Measurements from ENCODE around the gene MTHFR. TPM values are rescaled to one million over a fixed set of nuclear protein-coding genes. Genes with fewer than 3 reads are reported as not detected.

MTHFR gene
- total and polyA plus RNA-seq, 2 of the 8 experiments (the other 6 are each of a cell fraction or from before 2014, with no cell fraction given): 8.7 to 18.5 TPM

DNA sequence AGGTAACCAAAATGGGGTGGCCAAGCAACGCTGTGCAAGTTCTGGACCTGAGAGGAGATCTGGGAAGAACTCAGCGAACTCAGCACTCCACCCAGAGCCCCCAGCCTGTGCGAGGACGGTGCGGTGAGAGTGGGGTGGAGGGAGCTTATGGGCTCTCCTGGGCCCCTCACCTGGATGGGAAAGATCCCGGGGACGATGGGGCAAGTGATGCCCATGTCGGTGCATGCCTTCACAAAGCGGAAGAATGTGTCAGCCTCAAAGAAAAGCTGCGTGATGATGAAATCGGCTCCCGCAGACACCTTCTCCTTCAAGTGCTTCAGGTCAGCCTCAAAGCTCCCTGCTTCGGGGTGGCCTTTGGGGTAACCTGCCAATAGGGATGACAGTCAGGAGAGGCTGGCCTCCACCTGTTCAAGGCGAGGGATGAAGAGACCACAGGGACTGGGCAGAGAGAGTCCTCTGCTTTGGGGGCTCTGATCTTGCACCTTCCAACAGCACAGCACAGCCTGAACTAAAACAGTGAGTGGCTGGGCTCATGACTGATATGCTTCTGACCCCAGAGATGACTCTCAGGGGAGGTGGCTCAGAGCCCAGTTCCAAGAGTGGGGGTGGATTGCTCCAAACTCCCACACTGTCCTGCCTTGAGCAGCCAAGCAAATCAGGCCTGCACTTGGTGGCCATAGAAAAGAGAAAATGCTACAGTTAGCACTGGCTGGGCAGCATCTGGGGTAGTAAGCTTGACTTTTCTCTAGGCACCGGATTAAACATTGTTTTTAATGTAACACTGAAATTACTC, 9.5 kb downstream of the MTHFR start:
- Histone ChIP-seq H3K27me3 (replicated peaks in 1 of 4; ENCODE audit: control insufficient read depth in 3 of 4, extremely low read depth in 1 of 4, insufficient read depth in 3 of 4, low read length in 3 of 4) (no peaks in the 10 kb centered on the region), H3K9ac (replicated peaks in 1 of 4; ENCODE audit: extremely low read depth in 1 of 4, low read depth in 3 of 4, low read length in 3 of 4) (no peak overlapping the region), H3K4ac (replicated peaks; ENCODE audit: insufficient read length, low read depth, low read length) (no peak overlapping the region), H2BK20ac (ENCODE audit: low read length) (no peak overlapping the region), H4K5ac (ENCODE audit: insufficient read length, low read depth, low read length) (no peak overlapping the region), H3K9me3 (ENCODE audit: insufficient read depth in 2 of 2, low read depth in 1 of 2, low read length in 1 of 2) (no peaks in the 10 kb centered on the region), H3K27ac (ENCODE audit: low read depth, low read length) (no peak overlapping the region), H3K4me1 (replicated peaks in 1 of 4; ENCODE audit: control insufficient read depth in 3 of 4, insufficient read depth in 4 of 4, low read length in 3 of 4) (no peaks in the 10 kb centered on the region), H3K18ac (ENCODE audit: extremely low read depth, low read length) (no peak overlapping the region), H3K4me3 (ENCODE audit: extremely low read depth in 1 of 4, insufficient read depth in 2 of 4, low read depth in 3 of 4, low read length in 4 of 4) (no peak overlapping the region), H2BK5ac (ENCODE audit: low read depth, low read length) (no peak overlapping the region), H3K79me1 (ENCODE audit: low read depth, low read length) (no peaks in the 10 kb centered on the region; the same call in 1 of the 2 replicates), H2AK5ac (ENCODE audit: low read depth, low read length) (no peak overlapping the region), H4K8ac (ENCODE audit: extremely low read depth, insufficient read depth, low read length) (no peak overlapping the region), H3K23me2 (ENCODE audit: low read depth, low read length) (no peaks in the 10 kb centered on the region), H2AFZ (ENCODE audit: low read length) (no peak overlapping the region), H4K20me1 (replicated peaks in 1 of 2; ENCODE audit: control insufficient read depth in 1 of 2, insufficient read depth in 2 of 2, low read length in 2 of 2) (peaks cover 2 to 3% of the 10 kb centered on the region in 2 experiments), H3K4me2 (ENCODE audit: insufficient read depth in 1 of 2, low read depth in 2 of 2, low read length in 2 of 2) (no peak overlapping the region), H3K36me3 (ENCODE audit: control insufficient read depth in 2 of 4, insufficient read depth in 4 of 4, low read length in 3 of 4) (peaks cover 8 to 33% (median 19%) of the 10 kb centered on the region in 4 experiments), H2BK15ac (ENCODE audit: low read length) (no peak overlapping the region), H2BK120ac (replicated peaks; ENCODE audit: low read depth, low read length) (no peak overlapping the region), H3K23ac (ENCODE audit: insufficient read length) (no peak overlapping the region), H2BK12ac (ENCODE audit: low read depth, low read length) (no peak overlapping the region), H3K79me2 (ENCODE audit: control insufficient read depth in 1 of 2, insufficient read depth in 2 of 2, low read length in 2 of 2) (no peaks in the 10 kb centered on the region), H3K14ac (ENCODE audit: insufficient read length) (no peak overlapping the region), H3K56ac (replicated peaks; ENCODE audit: insufficient read length, low read depth, low read length) (no peak overlapping the region), H4K91ac (replicated peaks; ENCODE audit: insufficient read length, low read length) (no peak overlapping the region)
- ChIA-PET POLR2A (ENCODE audit: partially characterized antibody) (interaction anchor here (0.8 to 1.3 kb wide), 4 partner anchors 9 to 19 kb away, joined by 3 to 4 read pairs (median 3); no protein-coding TSS in a partner anchor), CTCF (ENCODE audit: partially characterized antibody) (interaction anchor here (0.6 to 4.2 kb wide), 7 partner anchors 9 to 420 kb away, joined by 3 to 34 read pairs (median 3); no protein-coding TSS in a partner anchor)
- 85% methylated on average over 15 of the region's 15 CpGs; no CpG with 5 or more reads in 1 of the 2 experiments for WGBS, 2 experiments (ENCODE audit: extremely low coverage in 1 of 2, insufficient coverage in 1 of 2, insufficient read length in 1 of 2, insufficient replicate concordance in 2 of 2, low coverage in 1 of 2, low lambda C conversion rate in 2 of 2, missing lambda C conversion rate in 1 of 2)
- FAIRE-seq (no peak), DNase-seq (ENCODE audit: low read depth in 1 of 2, low spot score in 2 of 2) (no peak)
- TF ChIP-seq RAD21 (IDR thresholded peaks at IDR 0.05 in 1 of 2, conservative IDR thresholded peaks at IDR 0.05 in 1 of 2; ENCODE audit: low read depth in 2 of 2, low read length in 2 of 2) (no peak), TAF1 (IDR thresholded peaks at IDR 0.05; ENCODE audit: low read depth, low read length) (no peak), TBP (IDR thresholded peaks at IDR 0.05; ENCODE audit: low read depth, low read length) (no peak), SIN3A (conservative IDR thresholded peaks at IDR 0.05 in 1 of 2, IDR thresholded peaks at IDR 0.05 in 1 of 2; ENCODE audit: low read depth in 1 of 2, low read length in 2 of 2) (no peak), CBX8 (IDR thresholded peaks at IDR 0.05; ENCODE audit: borderline replicate concordance, low read depth, low read length) (no peak), SUZ12 (IDR thresholded peaks at IDR 0.05; ENCODE audit: low read length) (no peak), HDAC6 (IDR thresholded peaks at IDR 0.05; ENCODE audit: low read depth, low read length) (no peak), MAFK (IDR thresholded peaks at IDR 0.05; ENCODE audit: low read depth, low read length) (no peak), CREB1 (IDR thresholded peaks at IDR 0.05) (no peak), CTBP2 (IDR thresholded peaks at IDR 0.05; ENCODE audit: borderline replicate concordance, insufficient read depth, insufficient read length, low read length) (no peak)
- TF ChIP-seq, protein P1, sequence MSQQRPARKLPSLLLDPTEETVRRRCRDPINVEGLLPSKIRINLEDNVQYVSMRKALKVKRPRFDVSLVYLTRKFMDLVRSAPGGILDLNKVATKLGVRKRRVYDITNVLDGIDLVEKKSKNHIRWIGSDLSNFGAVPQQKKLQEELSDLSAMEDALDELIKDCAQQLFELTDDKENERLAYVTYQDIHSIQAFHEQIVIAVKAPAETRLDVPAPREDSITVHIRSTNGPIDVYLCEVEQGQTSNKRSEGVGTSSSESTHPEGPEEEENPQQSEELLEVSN (IDR thresholded peaks at IDR 0.05): no peak

Data from H1 (cell line).